GM21367 (cell line): ENCODE results near the gene SYT10.
"Not testable (repeated sequence)": the region's sequence is repeated elsewhere in the genome, so short reads cannot be mapped to it uniquely, and the experiment has no call there.

Experiments used
- ATAC-seq: cut with Tn5 transposase; IDR thresholded peaks from one replicate; pipeline ENCODE4 v1.9.1; 2021; ENCODE audit not compliant: unreplicated experiment

The SYT10 gene

DNA sequence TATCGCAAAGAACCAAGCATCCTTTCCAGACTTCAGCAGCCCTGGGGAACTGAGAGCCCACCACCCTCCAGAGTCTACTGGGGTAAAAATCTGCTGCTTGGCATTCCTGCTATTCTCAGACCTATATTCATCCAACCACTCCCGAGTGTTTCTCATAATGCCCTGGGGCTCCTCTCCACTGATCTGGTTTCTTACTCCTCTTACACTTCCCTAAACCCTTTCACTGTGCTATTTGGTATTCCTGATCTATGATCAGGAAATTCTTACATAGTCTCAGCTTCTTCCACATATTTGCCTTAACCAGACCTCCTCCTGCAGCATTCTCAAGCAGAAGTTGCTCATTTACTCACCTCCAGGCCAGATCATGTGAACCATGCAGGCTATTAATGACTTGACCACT is 82.4 kb downstream of the SYT10 start:
- no peak for ATAC-seq

DNA sequence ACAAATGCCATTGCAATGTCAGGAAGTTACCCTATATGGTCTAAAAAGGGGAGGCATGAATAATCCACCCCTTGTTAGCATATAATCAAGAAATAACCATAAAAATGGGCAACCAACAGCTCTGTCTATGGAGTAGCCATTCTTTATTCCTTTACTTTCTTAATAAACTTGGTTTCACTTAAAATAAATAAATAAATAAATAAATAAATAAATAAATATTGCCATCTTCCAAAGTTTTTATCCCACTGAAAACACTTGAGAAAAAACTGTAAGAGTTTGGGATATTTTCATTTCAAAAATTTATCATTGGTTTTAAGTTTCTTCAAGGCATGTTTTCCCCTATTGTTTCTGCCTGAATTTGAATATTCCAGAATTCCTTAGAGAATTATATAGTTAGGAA is 89.8 kb downstream of the SYT10 start:
- no peak for ATAC-seq

GRCh38 chr12:33331961-33332398 is 107.6 kb downstream of the SYT10 start:
- ATAC-seq = not testable (repeated sequence)

GRCh38 chr12:33330940-33331339 is 108.7 kb downstream of the SYT10 start:
- no peak for ATAC-seq
